Right lobe of liver (tissue), 4 donors: ENCODE results near the gene PIAS3.

Source experiments
- POLR2A ChIP-seq: fragments of 450-650 bp; IDR thresholded peaks from one replicate; pipeline ENCODE4 v1.6.1; 2017; ENCODE audit warnings: antibody characterized with exemption, mild to moderate bottlenecking
- TF ChIP-seq, protein P1 (sequence below), 4 donors: fragments of 200-600 bp in 3 of 4; fragments of 450-650 bp in 1 of 4; IDR thresholded peaks; one replicate each; pipeline versions ENCODE4 v1.5.1 to v1.8.0; 2016 to 2022; ENCODE audit warnings: antibody characterized with exemption in 4 of 4, mild to moderate bottlenecking in 2 of 4
- donor health status: DM: no; HTN: no; CAD: no.
- donor health status: DM: no; HTN: no; CAD: no.
- donor health status: DM: no; HTN: yes; CAD: no.

DNA sequence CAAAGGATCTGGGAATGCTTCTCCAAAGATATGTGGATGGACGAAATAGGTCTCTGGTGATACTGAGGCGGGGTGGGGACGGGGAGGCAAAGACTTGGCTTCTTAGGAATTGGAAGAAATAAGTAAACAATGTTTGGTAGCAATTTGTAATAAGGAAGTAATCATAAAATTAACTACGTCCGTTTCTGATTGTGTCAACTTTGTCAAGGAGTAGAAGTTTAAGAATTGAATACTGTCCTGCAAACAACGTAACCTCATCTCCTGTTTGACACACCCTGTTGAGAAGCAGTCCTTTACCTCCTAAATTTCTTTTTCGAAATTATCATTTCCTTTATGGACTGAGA, 34.4 kb downstream of the PIAS3 start:
- TF ChIP-seq, protein P1, sequence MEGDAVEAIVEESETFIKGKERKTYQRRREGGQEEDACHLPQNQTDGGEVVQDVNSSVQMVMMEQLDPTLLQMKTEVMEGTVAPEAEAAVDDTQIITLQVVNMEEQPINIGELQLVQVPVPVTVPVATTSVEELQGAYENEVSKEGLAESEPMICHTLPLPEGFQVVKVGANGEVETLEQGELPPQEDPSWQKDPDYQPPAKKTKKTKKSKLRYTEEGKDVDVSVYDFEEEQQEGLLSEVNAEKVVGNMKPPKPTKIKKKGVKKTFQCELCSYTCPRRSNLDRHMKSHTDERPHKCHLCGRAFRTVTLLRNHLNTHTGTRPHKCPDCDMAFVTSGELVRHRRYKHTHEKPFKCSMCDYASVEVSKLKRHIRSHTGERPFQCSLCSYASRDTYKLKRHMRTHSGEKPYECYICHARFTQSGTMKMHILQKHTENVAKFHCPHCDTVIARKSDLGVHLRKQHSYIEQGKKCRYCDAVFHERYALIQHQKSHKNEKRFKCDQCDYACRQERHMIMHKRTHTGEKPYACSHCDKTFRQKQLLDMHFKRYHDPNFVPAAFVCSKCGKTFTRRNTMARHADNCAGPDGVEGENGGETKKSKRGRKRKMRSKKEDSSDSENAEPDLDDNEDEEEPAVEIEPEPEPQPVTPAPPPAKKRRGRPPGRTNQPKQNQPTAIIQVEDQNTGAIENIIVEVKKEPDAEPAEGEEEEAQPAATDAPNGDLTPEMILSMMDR (IDR thresholded peaks at IDR 0.05) = no peak
- TF ChIP-seq POLR2A = no peak
